Epithelial cell of esophagus (primary cell): ENCODE measurements around the gene SPIB.
A peak's percentile ranks its signal among the peaks of the same experiment; 100 is the strongest.

Source experiments
- DNase-seq: peaks from one replicate; pipeline ENCODE4 v3.0.0; 2010; ENCODE audit warnings: low read depth
- H3K4me3 ChIP-seq: 2 replicates; pipeline ENCODE4 v1.5.1; 2011; ENCODE audit warnings: mild to moderate bottlenecking, low read length, control low read depth
- CTCF ChIP-seq: IDR thresholded peaks from 2 replicates; pipeline ENCODE4 v1.5.1; 2011; ENCODE audit warnings: low read depth, mild to moderate bottlenecking, low read length, control low read depth, inconsistent platforms; ENCODE audit not compliant: insufficient read depth; ENCODE audit errors: missing control alignments

SPIB gene

GRCh38 chr19:50461066-50461875, 42.5 kb downstream of the SPIB start:
- peak; percentile 86 for TF ChIP-seq CTCF
- DNase-seq: peak; percentile 62
- H3K4me3 ChIP-seq: no peak overlapping the region

GRCh38 chr19:50462970-50463369, 44.2 kb downstream of the SPIB start:
- no peak for TF ChIP-seq CTCF
- H3K4me3 ChIP-seq: no peak overlapping the region
- DNase-seq: no peak

GRCh38 chr19:50464348-50464747, 45.6 kb downstream of the SPIB start:
- no peak for DNase-seq

GRCh38 chr19:50465000-50465399, 46.3 kb downstream of the SPIB start:
- no peak for DNase-seq
- no peak overlapping the region for H3K4me3 ChIP-seq
- no peak for TF ChIP-seq CTCF

More at GRCh38 chr19:50464348-50464747, 45.6 kb downstream of the SPIB start:
- TF ChIP-seq CTCF: no peak
- no peak overlapping the region for H3K4me3 ChIP-seq

GRCh38 chr19:50465986-50466705, 47.4 kb downstream of the SPIB start:
- no peak overlapping the region for H3K4me3 ChIP-seq
- DNase-seq: peak; percentile 6
- TF ChIP-seq CTCF: no peak

GRCh38 chr19:50466706-50467039, 47.9 kb downstream of the SPIB start:
- no peak overlapping the region for H3K4me3 ChIP-seq
- no peak for TF ChIP-seq CTCF
- no peak for DNase-seq

GRCh38 chr19:50467566-50467965, 48.8 kb downstream of the SPIB start:
- TF ChIP-seq CTCF: no peak
- DNase-seq: no peak
- no peak overlapping the region for H3K4me3 ChIP-seq
